ENCODE measurements around the gene AGXT. TPM values are rescaled to one million over a fixed set of nuclear protein-coding genes. Genes with fewer than 3 reads are reported as not detected.

AGXT gene
- total and polyA plus RNA-seq, 8 donors, result not detected

DNA sequence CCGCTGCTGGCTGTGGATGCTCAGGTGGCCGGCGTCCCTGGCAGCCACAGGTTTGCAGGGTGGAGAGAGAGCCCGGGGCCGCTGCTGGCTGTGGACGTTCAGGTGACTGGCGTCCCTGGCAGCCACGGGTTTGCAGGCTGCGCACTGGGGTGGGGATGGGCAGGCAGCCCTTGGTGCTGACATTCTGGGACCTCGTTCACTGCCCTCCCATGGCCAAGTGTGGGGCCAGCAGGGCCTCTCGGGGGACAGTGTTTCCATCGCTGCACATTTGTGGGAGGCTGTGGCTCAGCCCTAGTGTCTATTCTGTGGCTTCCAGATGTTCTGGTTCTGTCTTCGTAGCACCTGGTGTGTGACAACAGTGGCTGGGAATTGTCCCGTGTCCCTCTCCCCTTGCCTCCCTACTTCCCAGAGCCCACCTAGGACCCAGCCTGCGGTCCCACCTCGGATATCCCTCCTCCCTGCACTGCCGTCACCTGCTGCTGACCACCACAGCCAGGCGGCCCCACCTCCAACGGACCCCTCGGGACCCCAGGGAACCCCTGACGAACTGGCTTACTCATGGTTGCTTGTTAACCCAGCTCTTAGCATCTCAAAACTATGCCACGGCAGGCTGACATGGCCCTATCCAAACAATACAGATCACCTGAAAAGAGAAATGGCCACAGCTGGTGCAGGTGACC, 38.4 kb downstream of the AGXT start:
- TF ChIP-seq POLR2AphosphoS5 (IDR thresholded peaks at IDR 0.05), result no peak
- H3K4me3 ChIP-seq, result no peak overlapping the region
- no peak overlapping the region for H3K27ac ChIP-seq
- H3K36me3 ChIP-seq, result no peaks in the 10 kb centered on the region
- 49 to 66% (median 56%) methylated on average over 15 to 22 of the region's 22 CpGs for WGBS, 5 donors
- H3K4me1 ChIP-seq, result peaks cover 0 to 14% (median 3%) of the 10 kb centered on the region in 4 donors
- intact Hi-C loops (cut with DNase I; ENCODE audit: low total_unique reads), result no loop called here
- H3K27me3 ChIP-seq, result peaks cover 0 to 38% (median 0%) of the 10 kb centered on the region in 3 donors
- no peaks in the 10 kb centered on the region for H3K9me3 ChIP-seq
- DNase-seq, result no peak

GRCh38 chr2:240909216-240909974, 40.8 kb downstream of the AGXT start:
- WGBS, 5 donors, result 52 to 65% (median 59%) methylated on average over 14 to 17 of the region's 17 CpGs
- H3K27me3 ChIP-seq, result peaks cover 0 to 62% (median 3%) of the 10 kb centered on the region in 3 donors
- TF ChIP-seq POLR2A (IDR thresholded peaks at IDR 0.05) (no peak), EP300 (IDR thresholded peaks at IDR 0.05) (no peak), POLR2AphosphoS5 (IDR thresholded peaks at IDR 0.05) (no peak)
- TF ChIP-seq, protein P1, sequence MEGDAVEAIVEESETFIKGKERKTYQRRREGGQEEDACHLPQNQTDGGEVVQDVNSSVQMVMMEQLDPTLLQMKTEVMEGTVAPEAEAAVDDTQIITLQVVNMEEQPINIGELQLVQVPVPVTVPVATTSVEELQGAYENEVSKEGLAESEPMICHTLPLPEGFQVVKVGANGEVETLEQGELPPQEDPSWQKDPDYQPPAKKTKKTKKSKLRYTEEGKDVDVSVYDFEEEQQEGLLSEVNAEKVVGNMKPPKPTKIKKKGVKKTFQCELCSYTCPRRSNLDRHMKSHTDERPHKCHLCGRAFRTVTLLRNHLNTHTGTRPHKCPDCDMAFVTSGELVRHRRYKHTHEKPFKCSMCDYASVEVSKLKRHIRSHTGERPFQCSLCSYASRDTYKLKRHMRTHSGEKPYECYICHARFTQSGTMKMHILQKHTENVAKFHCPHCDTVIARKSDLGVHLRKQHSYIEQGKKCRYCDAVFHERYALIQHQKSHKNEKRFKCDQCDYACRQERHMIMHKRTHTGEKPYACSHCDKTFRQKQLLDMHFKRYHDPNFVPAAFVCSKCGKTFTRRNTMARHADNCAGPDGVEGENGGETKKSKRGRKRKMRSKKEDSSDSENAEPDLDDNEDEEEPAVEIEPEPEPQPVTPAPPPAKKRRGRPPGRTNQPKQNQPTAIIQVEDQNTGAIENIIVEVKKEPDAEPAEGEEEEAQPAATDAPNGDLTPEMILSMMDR (IDR thresholded peaks at IDR 0.05), result no peak
- no peak overlapping the region for H3K4me3 ChIP-seq
- peak in 1 of 2 donors; percentile 73 for DNase-seq
- no peak overlapping the region for H3K27ac ChIP-seq
- peaks cover 7 to 29% (median 16%) of the 10 kb centered on the region in 4 donors for H3K4me1 ChIP-seq
- intact Hi-C loops (cut with DNase I; ENCODE audit: low total_unique reads), result no loop called here
- no peaks in the 10 kb centered on the region for H3K36me3 ChIP-seq
- H3K9me3 ChIP-seq, result no peaks in the 10 kb centered on the region

GRCh38 chr2:240911641-240912265, 43.1 kb downstream of the AGXT start:
- TF ChIP-seq, protein P1 (IDR thresholded peaks at IDR 0.05), result no peak
- TF ChIP-seq POLR2AphosphoS5 (IDR thresholded peaks at IDR 0.05) (no peak), EP300 (IDR thresholded peaks at IDR 0.05) (no peak), POLR2A (IDR thresholded peaks at IDR 0.05) (no peak)
- intact Hi-C loops (cut with DNase I; ENCODE audit: low total_unique reads), result no loop called here
- 78 to 87% (median 80%) methylated on average over 19 to 20 of the region's 20 CpGs for WGBS, 5 donors
- H3K4me1 ChIP-seq, result peaks cover 14 to 45% (median 37%) of the 10 kb centered on the region in 4 donors
- no peaks in the 10 kb centered on the region for H3K36me3 ChIP-seq
- H3K9me3 ChIP-seq, result no peaks in the 10 kb centered on the region
- no peak overlapping the region for H3K27ac ChIP-seq
- H3K4me3 ChIP-seq, result no peak overlapping the region
- peaks cover 0 to 70% (median 25%) of the 10 kb centered on the region in 3 donors for H3K27me3 ChIP-seq
- no peak for DNase-seq

DNA sequence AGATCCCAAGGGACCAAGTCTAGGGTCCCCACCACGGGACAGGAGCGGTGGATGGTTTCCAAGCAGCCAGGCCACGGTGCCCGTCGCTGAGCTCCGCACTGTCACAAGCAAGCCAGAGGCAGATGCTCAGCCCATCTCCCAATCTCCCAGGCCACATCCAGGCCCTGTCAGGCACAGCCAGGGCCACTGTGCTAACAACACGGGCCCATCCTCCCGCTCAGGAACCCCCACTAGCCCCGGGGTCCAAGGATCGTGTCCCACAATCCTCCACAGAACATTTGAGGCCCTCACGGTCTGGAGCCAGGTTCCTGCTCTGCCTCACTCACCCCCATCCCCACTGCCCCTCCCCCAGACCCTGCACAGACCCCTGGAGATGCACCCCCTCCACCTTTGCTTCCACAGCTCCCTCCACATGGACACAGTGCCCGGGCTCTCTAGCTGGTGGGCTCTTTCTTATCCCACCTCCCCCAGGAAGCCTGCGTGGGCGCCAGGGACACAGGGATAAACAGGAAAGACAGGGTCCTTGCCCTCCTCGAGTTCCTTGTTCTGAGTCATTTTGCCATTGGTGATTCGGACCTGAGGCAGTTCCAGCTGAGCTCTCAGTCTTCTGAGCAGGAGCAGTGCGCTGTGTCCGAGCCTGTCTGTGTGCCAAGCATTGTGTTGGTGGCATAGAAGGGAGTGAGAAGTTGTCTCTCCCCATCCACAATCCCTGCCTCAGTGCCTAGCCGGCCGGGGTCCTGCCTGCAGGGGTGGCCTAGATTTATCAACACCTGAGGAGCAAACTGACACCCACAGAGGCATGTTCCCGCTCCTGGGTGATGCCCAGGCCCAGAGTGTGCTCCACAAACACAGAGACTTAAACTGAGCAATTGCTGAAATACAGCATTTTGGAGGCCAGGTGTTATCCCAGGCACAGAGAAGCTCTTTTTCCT, 44.5 kb downstream of the AGXT start:
- TF ChIP-seq POLR2AphosphoS5 (IDR thresholded peaks at IDR 0.05), result no peak
- no peak for TF ChIP-seq EP300 (IDR thresholded peaks at IDR 0.05)
- TF ChIP-seq POLR2A (IDR thresholded peaks at IDR 0.05), result no peak
- TF ChIP-seq, protein P1 (IDR thresholded peaks at IDR 0.05), result no peak
- 76 to 84% (median 81%) methylated on average over 18 to 21 of the region's 21 CpGs for WGBS, 5 donors
- H3K9me3 ChIP-seq, result no peaks in the 10 kb centered on the region
- H3K4me1 ChIP-seq, result peaks cover 18 to 57% (median 43%) of the 10 kb centered on the region in 4 donors
- no peak for DNase-seq
- peaks cover 0 to 69% (median 27%) of the 10 kb centered on the region in 3 donors for H3K27me3 ChIP-seq
- H3K36me3 ChIP-seq, result no peaks in the 10 kb centered on the region
- H3K27ac ChIP-seq, result peak overlapping the region in 3 of 5 donors; percentile 42 to 45 (median 42)
- no peak overlapping the region for H3K4me3 ChIP-seq
- intact Hi-C loops (cut with DNase I; ENCODE audit: low total_unique reads), result no loop called here
